Stimulated activated naive B cell treated with anti-CD40 and anti-IgM and Interleukin-4, amounts not matched to agents 10 μg/mL and 1 μg/mL and 100 μg/mL, for 72 hours (primary cell): ENCODE measurements around the gene RMC1.
A peak's percentile ranks its signal among the peaks of the same experiment; 100 is the strongest.
"Not testable (repeated sequence)": the region's sequence is repeated elsewhere in the genome, so short reads cannot be mapped to it uniquely, and the experiment has no call there.

ENCODE experiments used
- ATAC-seq, 2 donors: fragments of 150-1000 bp; cut with Tn5 transposase; replicated peaks; 2 replicates each; pipeline ENCODE4 v1.10.0; 2021; ENCODE audit warnings: moderate library complexity in 1 of 2
- DNase-seq: peaks from one replicate; pipeline ENCODE4 v3.0.0; 2021
- H3K27ac Mint-ChIP-seq: one replicate; pipeline ENCODE4 v1.8.0; 2022; ENCODE audit warnings: mild to moderate bottlenecking, mixed read lengths
- H3K27me3 Mint-ChIP-seq, 2 donors: one replicate each; pipeline ENCODE4 v1.8.0; 2022; ENCODE audit warnings: mixed read lengths in 2 of 2
- H3K36me3 Mint-ChIP-seq, 2 donors: one replicate each; pipeline ENCODE4 v1.8.0; 2022; ENCODE audit warnings: mixed read lengths in 2 of 2, mild to moderate bottlenecking in 1 of 2
- H3K4me1 Mint-ChIP-seq, 2 donors: one replicate each; pipeline ENCODE4 v1.8.0; 2022; ENCODE audit warnings: mixed read lengths in 2 of 2, mild to moderate bottlenecking in 1 of 2
- H3K4me3 Mint-ChIP-seq, 2 donors: one replicate each; pipeline ENCODE4 v1.8.0; 2022; ENCODE audit warnings: mild to moderate bottlenecking in 2 of 2, mixed read lengths in 2 of 2, moderate library complexity in 1 of 2
- H3K9me3 Mint-ChIP-seq, 2 donors: one replicate each; pipeline ENCODE4 v1.8.0; 2022; ENCODE audit warnings: mixed read lengths in 2 of 2, mild to moderate bottlenecking in 1 of 2

RMC1 gene

DNA sequence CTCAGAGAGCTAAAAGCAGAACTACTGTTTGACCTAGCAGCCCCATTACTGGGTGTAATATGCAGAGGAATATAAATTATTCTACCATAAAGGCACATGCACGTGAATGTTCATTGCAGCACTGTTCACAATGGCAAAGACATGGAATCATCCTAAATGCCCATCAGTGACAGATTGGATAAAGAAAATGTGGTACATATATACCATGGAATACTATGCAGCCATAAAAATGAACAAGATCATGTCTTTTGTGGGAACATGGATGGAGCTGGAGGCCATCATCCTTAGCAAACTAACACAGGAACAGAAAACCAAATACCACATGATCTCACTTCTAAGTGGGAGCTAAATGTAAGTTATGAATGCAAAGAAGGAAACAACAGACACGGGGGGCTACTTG, 7.6 kb downstream of the RMC1 start:
- H3K4me3 Mint-ChIP-seq, DNase-seq, H3K27me3 Mint-ChIP-seq, H3K9me3 Mint-ChIP-seq, ATAC-seq, H3K27ac Mint-ChIP-seq: not testable (repeated sequence)
- peaks cover 33 to 55% of the 10 kb centered on the region in 2 donors for H3K36me3 Mint-ChIP-seq
- H3K4me1 Mint-ChIP-seq: peaks cover 19 to 70% of the 10 kb centered on the region in 2 donors

DNA sequence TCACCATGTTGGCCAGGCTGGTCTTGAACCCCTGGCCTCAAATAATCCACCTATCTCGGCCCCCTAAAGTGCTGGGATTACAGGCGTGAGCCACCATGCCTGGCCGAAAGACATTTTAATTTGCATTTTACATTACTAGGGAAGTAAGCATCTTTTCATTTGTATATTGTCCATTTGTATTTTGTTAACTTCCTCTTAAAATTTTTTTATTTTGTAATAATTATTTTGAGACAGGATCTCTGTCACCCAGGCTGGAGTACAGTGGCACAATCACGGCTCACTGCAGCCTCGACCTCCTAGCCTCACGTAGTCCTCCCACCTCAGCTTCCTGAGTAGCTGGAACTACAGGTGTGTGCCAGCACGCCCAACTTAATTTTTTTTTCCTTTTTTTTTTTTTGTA, 8.9 kb downstream of the RMC1 start:
- not testable (repeated sequence) for H3K27ac Mint-ChIP-seq, DNase-seq, H3K27me3 Mint-ChIP-seq, H3K9me3 Mint-ChIP-seq, H3K4me3 Mint-ChIP-seq, ATAC-seq
- Mint-ChIP-seq H3K4me1 (peaks cover 21 to 67% of the 10 kb centered on the region in 2 donors), H3K36me3 (peaks cover 37 to 51% of the 10 kb centered on the region in 2 donors)

DNA sequence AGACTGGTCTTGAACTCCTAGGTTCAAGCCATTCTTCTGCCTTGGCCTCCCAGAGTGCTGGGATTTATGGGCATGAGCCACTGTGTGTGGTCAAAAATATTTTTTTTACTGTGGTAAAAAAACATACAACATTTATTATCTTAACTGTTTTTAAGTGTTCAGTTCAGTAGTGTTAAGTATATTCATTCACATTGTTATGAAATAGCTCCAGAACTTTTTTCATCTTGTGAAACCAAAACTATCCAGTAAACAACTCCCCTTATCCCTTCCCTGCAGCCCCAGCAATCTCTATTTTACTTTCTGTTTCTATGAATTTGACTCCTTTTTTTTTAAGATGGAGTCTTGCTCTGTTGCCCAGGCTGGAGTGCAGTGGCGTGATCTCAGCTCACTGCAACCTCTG, 9.3 kb downstream of the RMC1 start:
- Mint-ChIP-seq H3K9me3 (no peaks in the 10 kb centered on the region), H3K27ac (no peak overlapping the region), H3K27me3 (no peaks in the 10 kb centered on the region), H3K4me1 (peaks cover 21 to 62% of the 10 kb centered on the region in 2 donors), H3K4me3 (no peak overlapping the region), H3K36me3 (peaks cover 38 to 48% of the 10 kb centered on the region in 2 donors)
- ATAC-seq (no peak), DNase-seq (no peak)

DNA sequence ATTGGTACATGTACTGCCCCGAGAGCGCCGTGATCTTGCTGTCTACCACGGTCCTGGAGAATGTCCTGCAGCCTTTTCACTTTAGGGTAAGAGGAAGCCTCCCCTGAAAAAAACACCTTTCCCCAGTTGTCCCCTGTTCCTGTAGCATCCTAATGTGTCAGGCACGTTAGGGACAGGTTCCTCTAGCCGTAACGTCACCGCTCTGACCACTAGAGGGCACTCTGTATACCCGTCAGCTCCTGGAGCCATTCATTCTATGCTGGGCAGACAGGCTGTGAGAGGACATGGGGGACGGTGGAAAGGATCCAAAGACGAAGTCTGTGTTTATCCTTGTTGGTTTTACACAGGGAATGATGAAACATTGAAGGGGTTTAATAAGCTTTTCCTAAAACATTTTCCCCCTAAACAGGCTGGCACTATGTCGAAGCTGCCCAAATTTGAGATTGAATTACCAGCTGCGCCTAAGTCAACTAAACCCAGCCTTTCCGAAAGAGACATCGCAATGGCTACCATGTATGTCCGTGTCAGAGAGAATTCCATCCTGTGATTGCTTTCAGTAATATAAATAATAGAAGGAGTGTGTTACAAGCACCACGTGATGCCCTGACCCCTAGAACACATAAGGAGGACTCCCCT, 12.7 kb downstream of the RMC1 start:
- ATAC-seq: peak; percentile 97 to 98
- peaks cover 31 to 49% of the 10 kb centered on the region in 2 donors for H3K36me3 Mint-ChIP-seq
- H3K4me1 Mint-ChIP-seq: peaks cover 14 to 47% of the 10 kb centered on the region in 2 donors
- peak; percentile 44 for DNase-seq
- no peaks in the 10 kb centered on the region for H3K9me3 Mint-ChIP-seq
- no peak overlapping the region for H3K4me3 Mint-ChIP-seq
- H3K27ac Mint-ChIP-seq: peak overlapping the region; percentile 44
- H3K27me3 Mint-ChIP-seq: no peaks in the 10 kb centered on the region

DNA sequence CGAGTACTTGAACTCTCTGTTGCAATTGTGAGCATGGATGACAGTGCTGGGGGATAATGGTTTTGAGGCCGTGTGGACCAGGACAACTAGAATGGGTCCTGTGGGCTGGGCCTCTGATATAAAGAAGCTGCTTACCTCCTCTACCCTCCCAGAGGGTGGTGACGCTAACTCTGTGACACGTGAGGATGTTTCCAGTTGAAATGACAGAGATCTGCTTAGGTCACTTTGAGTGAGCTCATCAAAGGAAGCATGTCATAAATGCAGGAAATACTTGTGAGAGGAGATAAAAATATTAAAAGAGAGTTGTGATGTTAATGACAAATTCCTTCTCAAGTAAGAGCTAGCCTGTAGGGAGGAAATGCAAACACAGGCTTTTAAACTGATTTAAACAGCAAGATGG, 16.4 kb downstream of the RMC1 start:
- H3K4me3 Mint-ChIP-seq: no peak overlapping the region
- no peaks in the 10 kb centered on the region for H3K9me3 Mint-ChIP-seq
- DNase-seq: no peak
- H3K27ac Mint-ChIP-seq: no peak overlapping the region
- peaks cover 18 to 42% of the 10 kb centered on the region in 2 donors for H3K4me1 Mint-ChIP-seq
- H3K36me3 Mint-ChIP-seq: peaks cover 45 to 58% of the 10 kb centered on the region in 2 donors
- ATAC-seq: no peak
- no peaks in the 10 kb centered on the region for H3K27me3 Mint-ChIP-seq

DNA sequence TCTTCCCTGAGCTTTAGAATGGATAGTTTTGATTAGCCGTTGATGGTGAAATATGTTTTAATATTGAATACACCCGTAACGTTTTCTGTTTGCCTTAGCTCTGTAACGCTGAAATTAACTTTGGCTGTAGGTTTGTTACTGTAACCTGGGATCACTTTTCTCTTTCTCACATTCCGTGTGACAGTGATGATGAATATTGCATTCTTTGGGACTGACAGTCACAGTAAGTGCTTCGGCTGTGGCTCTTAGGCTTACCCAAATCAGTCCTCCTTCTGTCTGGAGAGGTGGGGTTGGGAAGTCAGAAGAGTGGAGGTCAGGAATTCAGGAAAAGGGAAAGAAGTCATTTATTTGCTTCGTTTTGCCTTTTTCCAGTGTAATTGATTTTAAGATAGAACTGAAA, 18.0 kb downstream of the RMC1 start:
- ATAC-seq (no peak), DNase-seq (no peak)
- Mint-ChIP-seq H3K36me3 (peaks cover 44 to 58% of the 10 kb centered on the region in 2 donors), H3K27me3 (no peaks in the 10 kb centered on the region), H3K4me3 (no peak overlapping the region), H3K9me3 (no peaks in the 10 kb centered on the region), H3K4me1 (peaks cover 9 to 28% of the 10 kb centered on the region in 2 donors), H3K27ac (no peak overlapping the region)

DNA sequence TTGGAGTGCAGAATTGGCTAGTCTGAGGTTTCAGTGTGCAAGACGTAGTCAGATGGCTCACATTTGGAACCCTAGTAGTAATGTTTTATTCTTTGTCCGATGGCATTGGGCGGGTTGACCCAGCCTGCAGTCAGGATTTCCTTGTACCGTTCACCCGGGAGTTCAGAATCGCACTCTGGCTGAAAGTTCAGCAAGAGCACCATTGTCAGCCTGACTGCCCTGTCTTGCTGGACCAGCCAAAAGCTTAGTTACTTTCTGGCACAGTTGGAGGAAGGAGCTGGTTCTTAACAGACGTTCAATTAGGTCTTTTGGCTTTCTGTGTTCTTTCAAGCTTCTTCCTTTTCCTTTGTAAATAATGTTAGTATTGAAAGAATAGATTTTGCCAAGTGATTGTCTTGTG, 18.6 kb downstream of the RMC1 start:
- no peaks in the 10 kb centered on the region for H3K27me3 Mint-ChIP-seq
- H3K27ac Mint-ChIP-seq: no peak overlapping the region
- peaks cover 42 to 62% of the 10 kb centered on the region in 2 donors for H3K36me3 Mint-ChIP-seq
- H3K4me1 Mint-ChIP-seq: peaks cover 9 to 27% of the 10 kb centered on the region in 2 donors
- ATAC-seq (no peak), DNase-seq (no peak)
- H3K9me3 Mint-ChIP-seq: no peaks in the 10 kb centered on the region
- H3K4me3 Mint-ChIP-seq: no peak overlapping the region

DNA sequence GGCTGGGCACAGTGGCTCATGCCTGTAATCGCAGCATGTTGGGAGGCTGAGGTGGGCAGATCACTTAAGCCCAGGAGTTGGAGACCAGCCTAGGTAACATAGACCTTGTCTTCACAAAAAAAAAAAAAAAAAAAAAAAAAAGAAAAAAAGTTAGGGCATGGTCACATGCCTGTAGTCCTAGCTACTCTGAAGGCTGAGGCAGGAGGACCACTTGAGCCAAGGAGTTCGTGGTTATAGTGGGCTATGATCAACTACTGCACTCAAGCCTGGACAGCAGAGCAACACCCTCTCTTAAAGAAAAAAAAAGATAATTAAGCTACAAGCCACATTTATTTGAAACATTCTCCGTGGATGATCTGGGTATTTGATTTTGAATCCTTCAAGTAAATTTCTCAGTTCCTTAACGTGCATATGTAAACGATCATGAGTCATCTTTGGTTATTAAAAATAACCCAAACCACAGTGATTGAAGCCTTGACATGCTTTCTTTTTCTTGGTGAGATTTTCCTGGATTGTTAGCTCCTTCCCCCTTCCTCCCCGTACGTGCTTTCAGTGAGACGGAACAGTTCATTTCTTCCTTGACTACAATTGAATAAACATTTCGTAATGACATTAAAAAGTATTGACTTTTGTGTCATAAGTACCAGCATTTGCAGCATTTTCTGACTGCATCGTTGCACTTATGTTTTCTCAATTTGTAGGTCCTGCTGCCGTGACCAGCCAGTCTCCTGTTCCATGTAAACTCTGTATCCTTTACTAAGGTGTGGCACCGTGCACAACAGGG, 20.3 kb downstream of the RMC1 start:
- Mint-ChIP-seq H3K27ac (peak overlapping the region; percentile 54), H3K36me3 (peaks cover 38 to 63% of the 10 kb centered on the region in 2 donors), H3K4me3 (no peak overlapping the region), H3K4me1 (peaks cover 9 to 28% of the 10 kb centered on the region in 2 donors), H3K27me3 (no peaks in the 10 kb centered on the region), H3K9me3 (no peaks in the 10 kb centered on the region)
- ATAC-seq (peak; percentile 82 to 87), DNase-seq (no peak)

DNA sequence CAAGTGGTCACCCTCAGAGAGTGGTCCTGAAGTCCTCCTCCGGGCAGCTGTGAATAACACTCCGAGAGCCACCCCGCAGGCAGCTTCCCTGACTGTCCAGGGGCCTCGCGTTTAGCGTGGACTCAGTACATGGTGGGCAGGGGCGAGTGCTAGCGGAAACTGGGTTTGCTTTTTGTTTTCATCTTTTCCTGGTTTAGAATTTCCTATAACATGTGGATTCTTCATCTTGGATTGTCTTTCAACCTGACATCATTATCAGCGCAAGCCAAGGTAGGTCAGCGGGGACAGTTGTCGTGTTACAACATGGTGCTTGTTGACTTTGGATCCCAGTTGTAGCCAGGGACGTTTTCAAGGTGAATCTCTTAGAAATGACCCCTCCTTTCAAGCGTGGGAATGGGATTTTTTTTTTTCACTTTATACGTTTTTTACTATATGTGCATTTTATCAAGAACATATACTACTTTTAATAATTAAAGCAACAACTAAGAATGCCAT, 20.9 kb downstream of the RMC1 start:
- no peaks in the 10 kb centered on the region for H3K9me3 Mint-ChIP-seq
- peaks cover 9 to 35% of the 10 kb centered on the region in 2 donors for H3K4me1 Mint-ChIP-seq
- H3K4me3 Mint-ChIP-seq: no peak overlapping the region
- no peaks in the 10 kb centered on the region for H3K27me3 Mint-ChIP-seq
- DNase-seq: no peak
- H3K27ac Mint-ChIP-seq: no peak overlapping the region
- peaks cover 43 to 65% of the 10 kb centered on the region in 2 donors for H3K36me3 Mint-ChIP-seq
- ATAC-seq: no peak

DNA sequence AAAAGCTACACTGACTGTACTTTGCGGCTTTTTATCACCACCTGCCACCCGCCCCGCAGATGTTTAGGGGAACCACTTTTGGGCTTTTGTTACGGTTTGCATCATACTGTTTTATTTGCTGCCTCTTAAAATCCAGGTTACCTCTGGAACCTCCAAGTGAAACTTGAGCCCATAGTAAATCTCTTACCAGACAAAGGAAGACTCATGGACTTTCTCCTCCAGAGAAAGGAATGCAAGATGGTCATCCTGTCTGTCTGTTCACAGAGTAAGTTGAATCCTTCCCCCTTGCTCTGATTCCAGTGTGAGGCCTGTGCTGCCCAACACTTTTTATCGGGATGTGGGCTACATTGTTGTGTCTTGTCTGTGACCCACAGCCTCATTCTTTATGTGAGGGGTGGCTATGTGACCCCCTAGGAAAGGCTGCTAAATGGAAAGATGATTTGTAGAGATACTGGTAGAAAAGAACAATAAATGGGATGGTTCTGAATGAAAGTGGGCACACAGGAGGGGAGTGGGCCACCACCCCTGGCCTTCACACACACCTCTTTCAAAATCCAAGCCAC, 23.3 kb downstream of the RMC1 start:
- H3K36me3 Mint-ChIP-seq: peaks cover 40 to 68% of the 10 kb centered on the region in 2 donors
- H3K4me1 Mint-ChIP-seq: peaks cover 15 to 39% of the 10 kb centered on the region in 2 donors
- H3K27me3 Mint-ChIP-seq: no peaks in the 10 kb centered on the region
- ATAC-seq (no peak), DNase-seq (no peak)
- peak overlapping the region; percentile 25 for H3K27ac Mint-ChIP-seq
- no peak overlapping the region for H3K4me3 Mint-ChIP-seq
- H3K9me3 Mint-ChIP-seq: no peaks in the 10 kb centered on the region

DNA sequence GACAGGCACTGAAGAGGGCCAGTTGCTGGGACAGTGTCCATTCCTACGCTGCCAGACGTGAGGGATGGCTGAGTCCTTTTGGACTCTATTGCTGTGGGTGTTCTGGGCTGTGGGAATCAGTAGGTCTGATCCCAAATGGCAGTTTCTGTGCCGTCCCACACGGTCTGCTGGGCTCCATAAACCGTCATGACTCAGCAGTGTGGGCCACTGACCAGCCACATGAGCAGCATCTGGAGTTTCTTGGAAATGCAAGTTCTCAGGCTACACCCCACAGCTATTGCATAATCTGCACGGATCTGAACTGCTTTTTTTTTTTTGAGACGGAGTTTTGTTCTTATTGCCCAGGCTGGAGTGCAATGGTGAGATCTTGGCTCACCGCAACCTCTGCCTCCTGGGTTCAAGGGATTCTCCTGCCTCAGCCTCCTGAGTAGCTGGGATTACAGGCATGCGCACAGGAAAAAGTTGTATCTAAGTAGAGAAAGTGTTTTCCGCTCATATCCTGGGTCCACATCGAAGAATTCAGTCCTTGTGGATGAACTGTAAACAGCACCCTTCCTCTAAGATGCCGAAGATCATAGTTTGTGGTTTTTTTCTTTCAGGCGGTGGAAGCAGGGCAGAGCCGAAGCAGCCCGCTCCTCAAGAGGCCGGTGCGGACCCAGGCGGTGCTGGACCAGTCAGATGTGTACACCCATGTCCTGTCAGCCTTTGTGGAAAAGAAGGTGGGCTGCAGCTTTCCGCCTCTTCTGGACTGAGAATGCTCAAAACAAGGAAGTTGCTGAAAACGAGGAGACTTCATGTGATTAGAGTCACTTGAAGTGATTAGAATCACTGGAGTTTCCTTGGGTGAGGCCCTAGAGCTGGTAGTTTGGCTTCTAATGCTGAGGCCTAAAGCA, 25.5 kb downstream of the RMC1 start:
- H3K9me3 Mint-ChIP-seq: no peaks in the 10 kb centered on the region
- peak overlapping the region; percentile 77 for H3K27ac Mint-ChIP-seq
- H3K4me1 Mint-ChIP-seq: peaks cover 11 to 26% of the 10 kb centered on the region in 2 donors
- DNase-seq (no peak), ATAC-seq (no peak)
- H3K36me3 Mint-ChIP-seq: peaks cover 32 to 66% of the 10 kb centered on the region in 2 donors
- no peaks in the 10 kb centered on the region for H3K27me3 Mint-ChIP-seq
- H3K4me3 Mint-ChIP-seq: no peak overlapping the region

DNA sequence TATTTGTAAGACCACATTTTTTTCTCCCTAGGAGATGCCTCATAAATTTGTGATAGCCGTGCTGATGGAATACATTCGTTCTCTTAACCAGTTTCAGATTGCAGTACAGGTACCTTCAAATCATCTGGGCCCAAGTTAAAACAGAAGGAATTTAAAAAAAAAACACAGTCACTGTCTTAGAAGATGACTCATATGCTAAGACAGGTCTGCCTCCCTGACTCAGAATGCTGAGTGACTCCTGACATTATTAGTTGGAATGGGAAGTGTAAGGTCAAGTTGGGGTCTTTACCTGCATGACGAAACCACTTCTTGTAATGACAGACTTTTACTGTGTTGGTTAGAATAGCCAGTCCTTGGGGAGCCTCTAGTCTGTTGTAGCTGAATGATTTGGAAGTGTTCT, 26.3 kb downstream of the RMC1 start:
- peak overlapping the region; percentile 77 for H3K27ac Mint-ChIP-seq
- ATAC-seq: peak; percentile 82 to 91
- H3K9me3 Mint-ChIP-seq: no peaks in the 10 kb centered on the region
- DNase-seq: no peak
- peaks cover 31 to 63% of the 10 kb centered on the region in 2 donors for H3K36me3 Mint-ChIP-seq
- H3K4me3 Mint-ChIP-seq: no peak overlapping the region
- peaks cover 8 to 18% of the 10 kb centered on the region in 2 donors for H3K4me1 Mint-ChIP-seq
- H3K27me3 Mint-ChIP-seq: no peaks in the 10 kb centered on the region

DNA sequence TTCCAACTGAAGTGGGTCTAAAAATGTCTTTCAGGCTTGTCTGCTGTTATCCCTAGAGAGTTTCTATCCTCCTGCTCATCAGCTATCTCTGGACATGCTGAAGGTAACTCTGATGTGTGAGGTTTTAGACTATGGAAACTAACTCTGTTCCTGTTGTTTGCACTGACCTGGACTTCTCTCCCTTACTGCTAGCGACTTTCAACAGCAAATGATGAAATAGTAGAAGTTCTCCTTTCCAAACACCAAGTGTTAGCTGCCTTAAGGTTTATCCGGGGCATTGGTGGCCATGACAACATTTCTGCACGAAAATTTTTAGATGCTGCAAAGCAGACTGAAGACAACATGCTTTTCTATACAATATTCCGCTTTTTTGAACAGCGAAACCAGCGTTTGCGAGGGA, 26.9 kb downstream of the RMC1 start:
- no peak for ATAC-seq
- H3K27me3 Mint-ChIP-seq: no peaks in the 10 kb centered on the region
- H3K4me1 Mint-ChIP-seq: peaks cover 8 to 17% of the 10 kb centered on the region in 2 donors
- no peaks in the 10 kb centered on the region for H3K9me3 Mint-ChIP-seq
- DNase-seq: no peak
- H3K4me3 Mint-ChIP-seq: no peak overlapping the region
- H3K27ac Mint-ChIP-seq: peak overlapping the region; percentile 14
- H3K36me3 Mint-ChIP-seq: peaks cover 35 to 64% of the 10 kb centered on the region in 2 donors

DNA sequence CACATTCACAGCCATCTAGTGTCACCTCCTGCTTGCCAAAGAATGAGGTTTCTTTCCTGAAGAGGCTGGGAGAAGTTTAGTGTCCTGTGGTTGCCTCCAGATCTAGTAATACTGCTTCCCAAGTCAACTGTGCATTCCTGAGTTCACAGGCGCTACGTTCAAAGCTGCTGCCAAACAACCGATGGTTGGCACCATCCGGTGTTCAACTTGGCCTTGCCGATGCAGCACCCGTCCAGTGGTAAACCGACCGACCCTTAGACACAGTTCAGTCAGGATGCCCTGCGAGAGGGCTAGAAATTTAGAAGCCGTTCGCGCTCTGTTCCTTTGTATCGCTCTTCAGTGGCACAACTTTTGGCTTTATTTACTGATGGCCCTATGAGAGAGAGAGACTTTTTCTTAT, 28.6 kb downstream of the RMC1 start:
- H3K36me3 Mint-ChIP-seq: peaks cover 44 to 68% of the 10 kb centered on the region in 2 donors
- peak overlapping the region; percentile 84 for H3K27ac Mint-ChIP-seq
- ATAC-seq: no peak

More for the DNA sequence above, 28.6 kb downstream of the RMC1 start:
- peaks cover 8 to 17% of the 10 kb centered on the region in 2 donors for H3K4me1 Mint-ChIP-seq
- DNase-seq: no peak
- no peaks in the 10 kb centered on the region for H3K27me3 Mint-ChIP-seq
- no peak overlapping the region for H3K4me3 Mint-ChIP-seq
- H3K9me3 Mint-ChIP-seq: no peaks in the 10 kb centered on the region
